WI38 (cell line): Measurements from ENCODE around the gene CCNYL1.

Source experiments
- H3K4me3 ChIP-seq: 2 replicates; pipeline ENCODE4 v1.5.1; 2011; ENCODE audit warnings: low read depth, mild to moderate bottlenecking, control low read depth, low read length
- CTCF ChIP-seq: IDR thresholded peaks from 2 replicates; pipeline ENCODE4 v1.5.1; 2012; ENCODE audit warnings: low read depth, mild to moderate bottlenecking, control low read depth, low read length

CCNYL1 gene

GRCh38 chr2:207787800-207788199 lies 76.4 kb downstream of the CCNYL1 start:
- no peak overlapping the region for H3K4me3 ChIP-seq

GRCh38 chr2:207790898-207791297 lies 79.5 kb downstream of the CCNYL1 start:
- no peak overlapping the region for H3K4me3 ChIP-seq
- no peak for TF ChIP-seq CTCF

More at GRCh38 chr2:207787800-207788199, 76.4 kb downstream of the CCNYL1 start:
- TF ChIP-seq CTCF, result no peak

GRCh38 chr2:207791579-207792243 lies 80.3 kb downstream of the CCNYL1 start:
- no peak overlapping the region for H3K4me3 ChIP-seq
- TF ChIP-seq CTCF, result no peak

- TF ChIP-seq CTCF, result no peak
- no peak overlapping the region for H3K4me3 ChIP-seq
Observed at GRCh38 chr2:207792244-207792785, 80.9 kb downstream of the CCNYL1 start.

GRCh38 chr2:207796585-207797350 lies 85.3 kb downstream of the CCNYL1 start:
- H3K4me3 ChIP-seq, result no peak overlapping the region
- no peak for TF ChIP-seq CTCF

- TF ChIP-seq CTCF, result no peak
- H3K4me3 ChIP-seq, result no peak overlapping the region
Observed at GRCh38 chr2:207801259-207801658, 89.8 kb downstream of the CCNYL1 start.

- no peak overlapping the region for H3K4me3 ChIP-seq
- no peak for TF ChIP-seq CTCF
Observed at GRCh38 chr2:207802650-207803049, 91.2 kb downstream of the CCNYL1 start.
